Measurements from ENCODE around the gene GPC6.

GPC6 gene

DNA sequence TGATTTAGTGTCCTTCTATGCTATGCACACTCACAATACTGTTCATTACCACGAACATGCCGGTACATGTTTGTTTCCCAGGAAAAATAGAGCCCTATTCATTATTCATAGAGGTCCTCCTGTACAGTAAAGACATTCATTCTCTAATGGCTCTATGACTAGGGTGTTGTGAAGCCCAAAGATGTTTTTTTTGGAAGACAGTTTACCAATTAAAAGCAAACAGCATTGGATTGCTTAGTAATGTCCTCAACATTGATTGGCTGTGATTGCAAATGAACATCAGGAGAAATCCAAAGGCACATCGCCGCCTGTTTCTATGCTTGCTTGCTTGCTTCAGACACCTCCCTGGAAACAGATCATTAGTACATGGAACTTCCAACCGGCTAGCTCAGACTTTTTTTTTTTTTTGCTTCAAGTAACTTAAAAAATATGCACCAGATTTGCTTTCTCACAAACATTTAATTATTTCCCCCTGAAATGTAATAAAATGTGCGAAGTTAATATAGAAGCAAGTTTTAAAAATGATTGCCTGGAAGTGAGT lies 8.8 kb upstream of the GPC6 start:
- H3K4me3 ChIP-seq (ENCODE audit: low read depth in 1 of 2, low read length in 2 of 2), result no peak overlapping the region
- H3K9me3 ChIP-seq (ENCODE audit: control insufficient read depth in 1 of 2, low read length in 2 of 2), result no peaks in the 10 kb centered on the region
- no peaks in the 10 kb centered on the region for H3K36me3 ChIP-seq (ENCODE audit: control insufficient read depth in 1 of 2, insufficient read depth in 2 of 2, low read length in 2 of 2)
- no peaks in the 10 kb centered on the region for H3K27me3 ChIP-seq (ENCODE audit: low read depth, low read length)
- no peak overlapping the region for H3K27ac ChIP-seq (ENCODE audit: low read length)
- no peaks in the 10 kb centered on the region for H3K4me1 ChIP-seq (ENCODE audit: control insufficient read depth in 1 of 2, insufficient read depth in 2 of 2, low read length in 2 of 2)

- H3K27ac ChIP-seq (ENCODE audit: low read length), result no peak overlapping the region
- no peaks in the 10 kb centered on the region for H3K36me3 ChIP-seq (ENCODE audit: control insufficient read depth in 1 of 2, insufficient read depth in 2 of 2, low read length in 2 of 2)
- H3K9me3 ChIP-seq (ENCODE audit: control insufficient read depth in 1 of 2, low read length in 2 of 2), result no peaks in the 10 kb centered on the region
- no peaks in the 10 kb centered on the region for H3K4me1 ChIP-seq (ENCODE audit: control insufficient read depth in 1 of 2, insufficient read depth in 2 of 2, low read length in 2 of 2)
- no peak overlapping the region for H3K4me3 ChIP-seq (ENCODE audit: low read depth in 1 of 2, low read length in 2 of 2)
- H3K27me3 ChIP-seq (ENCODE audit: low read depth, low read length), result no peaks in the 10 kb centered on the region
Observed at GRCh38 chr13:93218583-93218982, 8.0 kb upstream of the GPC6 start.

DNA sequence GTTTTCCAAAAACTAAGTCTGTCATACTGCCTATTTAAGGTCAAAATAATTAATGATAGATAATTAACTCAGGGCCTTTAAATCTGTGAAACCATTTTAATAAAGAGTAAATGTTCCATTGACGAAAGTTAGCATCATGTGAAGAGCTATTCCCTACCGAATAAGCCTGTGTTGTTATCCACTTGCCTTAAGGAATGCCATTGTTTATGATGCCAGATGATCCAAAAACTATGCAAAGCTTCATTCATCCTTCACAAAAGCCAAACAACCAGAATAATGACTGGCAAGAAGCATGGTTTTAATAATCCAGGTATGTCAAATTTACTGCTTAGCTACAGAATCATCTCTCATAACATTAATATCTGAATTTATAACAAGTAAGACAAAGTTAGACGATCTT lies 6.5 kb upstream of the GPC6 start:
- no peaks in the 10 kb centered on the region for H3K9me3 ChIP-seq (ENCODE audit: control insufficient read depth in 1 of 2, low read length in 2 of 2)
- no peaks in the 10 kb centered on the region for H3K4me1 ChIP-seq (ENCODE audit: control insufficient read depth in 1 of 2, insufficient read depth in 2 of 2, low read length in 2 of 2)
- no peaks in the 10 kb centered on the region for H3K36me3 ChIP-seq (ENCODE audit: control insufficient read depth in 1 of 2, insufficient read depth in 2 of 2, low read length in 2 of 2)
- no peak overlapping the region for H3K4me3 ChIP-seq (ENCODE audit: low read depth in 1 of 2, low read length in 2 of 2)
- H3K27ac ChIP-seq (ENCODE audit: low read length), result no peak overlapping the region
- no peaks in the 10 kb centered on the region for H3K27me3 ChIP-seq (ENCODE audit: low read depth, low read length)

GRCh38 chr13:93222976-93223375 lies 3.6 kb upstream of the GPC6 start:
- Histone ChIP-seq H3K4me3 (ENCODE audit: low read depth in 1 of 2, low read length in 2 of 2) (no peak overlapping the region), H3K9me3 (ENCODE audit: control insufficient read depth in 1 of 2, low read length in 2 of 2) (no peaks in the 10 kb centered on the region), H3K27ac (ENCODE audit: low read length) (no peak overlapping the region), H3K4me1 (ENCODE audit: control insufficient read depth in 1 of 2, insufficient read depth in 2 of 2, low read length in 2 of 2) (peaks cover 0 to 15% of the 10 kb centered on the region in 2 donors), H3K27me3 (ENCODE audit: low read depth, low read length) (no peaks in the 10 kb centered on the region), H3K36me3 (ENCODE audit: control insufficient read depth in 1 of 2, insufficient read depth in 2 of 2, low read length in 2 of 2) (no peaks in the 10 kb centered on the region)

GRCh38 chr13:93224535-93224934 lies 2.1 kb upstream of the GPC6 start:
- Histone ChIP-seq H3K4me1 (ENCODE audit: control insufficient read depth in 1 of 2, insufficient read depth in 2 of 2, low read length in 2 of 2) (peaks cover 0 to 24% of the 10 kb centered on the region in 2 donors), H3K4me3 (ENCODE audit: low read depth in 1 of 2, low read length in 2 of 2) (no peak overlapping the region), H3K36me3 (ENCODE audit: control insufficient read depth in 1 of 2, insufficient read depth in 2 of 2, low read length in 2 of 2) (no peaks in the 10 kb centered on the region), H3K27me3 (ENCODE audit: low read depth, low read length) (peaks cover 7% of the 10 kb centered on the region), H3K27ac (ENCODE audit: low read length) (no peak overlapping the region), H3K9me3 (ENCODE audit: control insufficient read depth in 1 of 2, low read length in 2 of 2) (no peaks in the 10 kb centered on the region)

DNA sequence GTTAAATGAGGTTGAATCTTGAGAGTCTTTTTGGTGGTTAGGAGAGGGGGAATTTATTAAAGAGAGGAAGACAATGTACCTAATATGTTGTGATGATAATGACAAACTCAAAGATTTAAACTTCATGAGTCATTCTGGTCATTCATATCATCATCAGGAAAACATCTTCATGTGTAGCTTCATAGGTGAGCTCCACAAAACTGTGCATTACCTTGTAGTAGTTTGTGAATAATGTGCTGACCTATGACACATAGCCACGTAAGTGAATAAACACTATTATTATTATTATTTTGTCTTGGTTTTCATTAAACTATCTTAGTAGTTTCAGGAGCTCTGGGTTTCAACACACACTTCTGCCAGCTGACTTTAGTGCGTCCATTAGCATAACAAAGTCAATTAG lies 997 bp upstream of the GPC6 start:
- peak overlapping the region; percentile 62 to 82 for H3K4me3 ChIP-seq (ENCODE audit: low read depth in 1 of 2, low read length in 2 of 2)
- peaks cover 7% of the 10 kb centered on the region for H3K27me3 ChIP-seq (ENCODE audit: low read depth, low read length)
- no peaks in the 10 kb centered on the region for H3K36me3 ChIP-seq (ENCODE audit: control insufficient read depth in 1 of 2, insufficient read depth in 2 of 2, low read length in 2 of 2)
- peaks cover 0 to 24% of the 10 kb centered on the region in 2 donors for H3K4me1 ChIP-seq (ENCODE audit: control insufficient read depth in 1 of 2, insufficient read depth in 2 of 2, low read length in 2 of 2)
- no peaks in the 10 kb centered on the region for H3K9me3 ChIP-seq (ENCODE audit: control insufficient read depth in 1 of 2, low read length in 2 of 2)
- no peak overlapping the region for H3K27ac ChIP-seq (ENCODE audit: low read length)

- Histone ChIP-seq H3K4me1 (ENCODE audit: control insufficient read depth in 1 of 2, insufficient read depth in 2 of 2, low read length in 2 of 2) (peaks cover 0 to 24% of the 10 kb centered on the region in 2 donors), H3K36me3 (ENCODE audit: control insufficient read depth in 1 of 2, insufficient read depth in 2 of 2, low read length in 2 of 2) (no peaks in the 10 kb centered on the region), H3K4me3 (ENCODE audit: low read depth in 1 of 2, low read length in 2 of 2) (peak overlapping the region; percentile 62 to 82), H3K9me3 (ENCODE audit: control insufficient read depth in 1 of 2, low read length in 2 of 2) (no peaks in the 10 kb centered on the region), H3K27me3 (ENCODE audit: low read depth, low read length) (peaks cover 7% of the 10 kb centered on the region), H3K27ac (ENCODE audit: low read length) (peak overlapping the region; percentile 25)
Observed at GRCh38 chr13:93226065-93226622, 463 bp upstream of the GPC6 start.

- H3K27me3 ChIP-seq (ENCODE audit: low read depth, low read length), result peaks cover 7% of the 10 kb centered on the region
- peak overlapping the region; percentile 62 to 82 for H3K4me3 ChIP-seq (ENCODE audit: low read depth in 1 of 2, low read length in 2 of 2)
- H3K36me3 ChIP-seq (ENCODE audit: control insufficient read depth in 1 of 2, insufficient read depth in 2 of 2, low read length in 2 of 2), result no peaks in the 10 kb centered on the region
- H3K9me3 ChIP-seq (ENCODE audit: control insufficient read depth in 1 of 2, low read length in 2 of 2), result no peaks in the 10 kb centered on the region
- H3K4me1 ChIP-seq (ENCODE audit: control insufficient read depth in 1 of 2, insufficient read depth in 2 of 2, low read length in 2 of 2), result peaks cover 0 to 24% of the 10 kb centered on the region in 2 donors
- peak overlapping the region; percentile 48 for H3K27ac ChIP-seq (ENCODE audit: low read length)
Observed at GRCh38 chr13:93227280-93227877, 772 bp downstream of the GPC6 start.

DNA sequence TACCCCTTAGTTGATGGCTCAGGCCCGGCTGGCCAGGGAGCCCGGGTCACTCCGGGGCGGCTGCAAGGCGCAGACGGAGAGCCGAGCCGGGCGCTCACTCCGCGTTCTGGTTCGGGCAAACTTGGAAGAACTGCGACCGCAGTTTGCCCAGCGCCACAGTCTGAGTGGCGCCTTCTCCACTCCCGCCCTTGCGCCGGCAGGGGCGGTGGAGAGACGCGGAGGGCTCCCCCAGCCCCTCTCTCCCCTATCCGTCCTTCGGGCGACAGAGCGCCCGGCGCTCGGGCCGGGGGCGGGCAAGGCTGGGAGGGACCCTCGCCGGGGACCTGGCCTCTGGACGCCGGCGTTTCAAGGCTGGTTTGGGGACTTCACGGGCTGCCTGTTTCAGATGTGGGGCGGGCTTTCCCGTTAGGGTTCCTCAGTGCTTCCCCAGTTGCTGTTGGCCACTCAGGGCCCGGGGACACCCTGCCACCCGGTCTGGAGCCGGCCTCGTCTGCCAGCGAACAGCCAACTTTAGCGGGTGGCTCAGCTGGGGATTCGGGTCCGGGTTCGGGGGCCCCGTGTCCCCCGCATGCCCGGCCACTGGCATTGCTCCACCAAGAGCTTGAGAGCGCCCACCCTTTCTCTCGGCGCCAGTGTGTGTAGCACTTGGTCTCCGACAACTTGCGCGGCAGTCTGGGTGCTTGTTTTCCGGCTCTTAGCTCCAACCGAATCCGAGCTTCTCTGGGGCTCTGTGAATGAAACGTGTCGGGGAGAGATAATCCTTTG lies 1.5 kb downstream of the GPC6 start:
- Histone ChIP-seq H3K27me3 (ENCODE audit: low read depth, low read length) (peaks cover 7% of the 10 kb centered on the region), H3K27ac (ENCODE audit: low read length) (peak overlapping the region; percentile 76), H3K36me3 (ENCODE audit: control insufficient read depth in 1 of 2, insufficient read depth in 2 of 2, low read length in 2 of 2) (no peaks in the 10 kb centered on the region), H3K4me3 (ENCODE audit: low read depth in 1 of 2, low read length in 2 of 2) (peak overlapping the region; percentile 62 to 82), H3K4me1 (ENCODE audit: control insufficient read depth in 1 of 2, insufficient read depth in 2 of 2, low read length in 2 of 2) (peaks cover 0 to 24% of the 10 kb centered on the region in 2 donors), H3K9me3 (ENCODE audit: control insufficient read depth in 1 of 2, low read length in 2 of 2) (no peaks in the 10 kb centered on the region)

GRCh38 chr13:93228643-93228937 lies 2.0 kb downstream of the GPC6 start:
- H3K4me1 ChIP-seq (ENCODE audit: control insufficient read depth in 1 of 2, insufficient read depth in 2 of 2, low read length in 2 of 2), result peaks cover 0 to 24% of the 10 kb centered on the region in 2 donors
- H3K9me3 ChIP-seq (ENCODE audit: control insufficient read depth in 1 of 2, low read length in 2 of 2), result no peaks in the 10 kb centered on the region
- H3K27me3 ChIP-seq (ENCODE audit: low read depth, low read length), result peaks cover 7% of the 10 kb centered on the region
- H3K36me3 ChIP-seq (ENCODE audit: control insufficient read depth in 1 of 2, insufficient read depth in 2 of 2, low read length in 2 of 2), result no peaks in the 10 kb centered on the region
- peak overlapping the region; percentile 76 for H3K27ac ChIP-seq (ENCODE audit: low read length)
- H3K4me3 ChIP-seq (ENCODE audit: low read depth in 1 of 2, low read length in 2 of 2), result peak overlapping the region; percentile 49 to 82

DNA sequence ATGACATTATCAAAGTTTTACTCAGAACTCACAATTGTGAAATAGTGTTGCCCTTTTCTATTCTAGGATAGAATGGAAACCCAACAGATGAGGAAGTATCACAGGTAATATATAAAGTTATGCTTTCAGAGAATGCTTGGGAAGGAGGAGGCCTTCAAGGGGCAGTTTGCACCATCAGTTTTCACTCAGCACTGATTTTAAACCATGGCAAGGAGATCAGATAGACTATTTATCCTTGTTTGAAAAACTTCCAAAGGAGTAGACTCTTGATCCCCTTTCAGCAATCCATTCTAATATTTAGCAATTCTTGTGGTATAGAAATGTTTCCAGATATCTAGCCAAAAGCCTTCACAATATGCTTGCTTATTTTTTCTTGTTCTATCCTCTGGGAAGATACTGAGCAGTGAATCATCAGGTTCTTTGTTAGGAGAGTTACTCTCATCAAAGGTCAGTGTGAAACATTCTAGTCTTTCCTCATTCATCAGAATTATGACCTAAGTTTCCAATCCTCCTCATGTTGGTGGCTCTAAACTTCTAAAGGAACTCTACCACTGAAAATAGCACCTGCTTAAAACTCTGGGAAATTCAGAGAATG lies 3.8 kb downstream of the GPC6 start:
- Histone ChIP-seq H3K36me3 (ENCODE audit: control insufficient read depth in 1 of 2, insufficient read depth in 2 of 2, low read length in 2 of 2) (no peaks in the 10 kb centered on the region), H3K27me3 (ENCODE audit: low read depth, low read length) (peaks cover 7% of the 10 kb centered on the region), H3K4me3 (ENCODE audit: low read depth in 1 of 2, low read length in 2 of 2) (no peak overlapping the region), H3K27ac (ENCODE audit: low read length) (peak overlapping the region; percentile 27), H3K4me1 (ENCODE audit: control insufficient read depth in 1 of 2, insufficient read depth in 2 of 2, low read length in 2 of 2) (peaks cover 0 to 24% of the 10 kb centered on the region in 2 donors), H3K9me3 (ENCODE audit: control insufficient read depth in 1 of 2, low read length in 2 of 2) (no peaks in the 10 kb centered on the region)

Data from muscle layer of duodenum (tissue), 2 donors.